PFSK-1 (cell line): ENCODE results near the gene PARN.

Source experiments
- FOXP2 ChIP-seq: optimal IDR thresholded peaks from 2 replicates; pipeline ENCODE3; 2011; ENCODE audit warnings: borderline replicate concordance, control low read depth, inconsistent platforms; ENCODE audit not compliant: insufficient read depth; ENCODE audit errors: extremely low read length, extremely low read depth
- POLR2AphosphoS5 ChIP-seq: IDR thresholded peaks from 2 replicates; pipeline ENCODE4 v1.6.1; 2012; ENCODE audit warnings: low read depth, mild to moderate bottlenecking, control low read depth, low read length, moderate library complexity
- SIN3A ChIP-seq: IDR thresholded peaks from 2 replicates; pipeline ENCODE4 v1.6.1; 2012; ENCODE audit warnings: mild to moderate bottlenecking, low read length, moderate library complexity, borderline replicate concordance; ENCODE audit not compliant: insufficient read depth
- TAF1 ChIP-seq: IDR thresholded peaks from 2 replicates; pipeline ENCODE4 v1.6.1; 2012; ENCODE audit warnings: low read length, control low read depth, borderline replicate concordance; ENCODE audit not compliant: insufficient read depth
- TF ChIP-seq, protein P1 (sequence below), 2 experiments: IDR thresholded peaks; 2 replicates each; pipeline versions ENCODE4 v1.6.1 to v1.8.0; 2011 to 2012; ENCODE audit warnings: low read depth in 2 of 2, low read length in 2 of 2, control low read depth in 1 of 2, inconsistent platforms in 1 of 2, mild to moderate bottlenecking in 1 of 2, moderate library complexity in 1 of 2; ENCODE audit not compliant: insufficient read depth in 1 of 2

PARN gene

GRCh38 chr16:14618566-14618965, 11.5 kb downstream of the PARN start:
- TF ChIP-seq, protein P1, sequence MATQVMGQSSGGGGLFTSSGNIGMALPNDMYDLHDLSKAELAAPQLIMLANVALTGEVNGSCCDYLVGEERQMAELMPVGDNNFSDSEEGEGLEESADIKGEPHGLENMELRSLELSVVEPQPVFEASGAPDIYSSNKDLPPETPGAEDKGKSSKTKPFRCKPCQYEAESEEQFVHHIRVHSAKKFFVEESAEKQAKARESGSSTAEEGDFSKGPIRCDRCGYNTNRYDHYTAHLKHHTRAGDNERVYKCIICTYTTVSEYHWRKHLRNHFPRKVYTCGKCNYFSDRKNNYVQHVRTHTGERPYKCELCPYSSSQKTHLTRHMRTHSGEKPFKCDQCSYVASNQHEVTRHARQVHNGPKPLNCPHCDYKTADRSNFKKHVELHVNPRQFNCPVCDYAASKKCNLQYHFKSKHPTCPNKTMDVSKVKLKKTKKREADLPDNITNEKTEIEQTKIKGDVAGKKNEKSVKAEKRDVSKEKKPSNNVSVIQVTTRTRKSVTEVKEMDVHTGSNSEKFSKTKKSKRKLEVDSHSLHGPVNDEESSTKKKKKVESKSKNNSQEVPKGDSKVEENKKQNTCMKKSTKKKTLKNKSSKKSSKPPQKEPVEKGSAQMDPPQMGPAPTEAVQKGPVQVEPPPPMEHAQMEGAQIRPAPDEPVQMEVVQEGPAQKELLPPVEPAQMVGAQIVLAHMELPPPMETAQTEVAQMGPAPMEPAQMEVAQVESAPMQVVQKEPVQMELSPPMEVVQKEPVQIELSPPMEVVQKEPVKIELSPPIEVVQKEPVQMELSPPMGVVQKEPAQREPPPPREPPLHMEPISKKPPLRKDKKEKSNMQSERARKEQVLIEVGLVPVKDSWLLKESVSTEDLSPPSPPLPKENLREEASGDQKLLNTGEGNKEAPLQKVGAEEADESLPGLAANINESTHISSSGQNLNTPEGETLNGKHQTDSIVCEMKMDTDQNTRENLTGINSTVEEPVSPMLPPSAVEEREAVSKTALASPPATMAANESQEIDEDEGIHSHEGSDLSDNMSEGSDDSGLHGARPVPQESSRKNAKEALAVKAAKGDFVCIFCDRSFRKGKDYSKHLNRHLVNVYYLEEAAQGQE (IDR thresholded peaks at IDR 0.05; ENCODE audit: insufficient read depth in 1 of 2, low read depth in 2 of 2, low read length in 2 of 2), result no peak
- TF ChIP-seq POLR2AphosphoS5, result no peak
- no peak for TF ChIP-seq SIN3A
- no peak for TF ChIP-seq TAF1
- no peak for TF ChIP-seq FOXP2

- TF ChIP-seq POLR2AphosphoS5 (no peak), TAF1 (no peak), SIN3A (no peak), FOXP2 (no peak)
- TF ChIP-seq, protein P1 (IDR thresholded peaks at IDR 0.05; ENCODE audit: insufficient read depth in 1 of 2, low read depth in 2 of 2, low read length in 2 of 2), result no peak
Observed at GRCh38 chr16:14616280-14616679, 13.8 kb downstream of the PARN start.

DNA sequence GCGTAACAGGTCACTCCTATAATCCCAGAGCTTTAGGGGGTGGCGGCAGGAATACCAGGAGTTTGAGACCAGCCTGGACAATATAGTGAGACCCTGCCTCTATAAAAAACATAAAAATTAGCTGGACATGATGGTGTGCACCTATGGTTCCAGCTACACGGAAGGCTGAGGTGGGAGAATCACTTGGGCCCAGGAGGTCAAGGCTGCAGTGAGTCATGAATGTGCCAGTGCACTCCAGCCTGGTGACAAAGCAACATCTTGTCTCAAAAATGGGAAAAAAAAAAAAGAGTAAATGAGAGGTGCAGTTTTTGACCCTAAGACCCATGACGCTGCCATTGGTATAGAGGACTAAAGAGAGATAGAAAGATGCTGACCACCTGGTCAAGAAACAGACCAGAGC, 16.1 kb downstream of the PARN start:
- no peak for TF ChIP-seq TAF1
- TF ChIP-seq, protein P1 (IDR thresholded peaks at IDR 0.05; ENCODE audit: insufficient read depth in 1 of 2, low read depth in 2 of 2, low read length in 2 of 2), result no peak
- TF ChIP-seq POLR2AphosphoS5, result no peak
- TF ChIP-seq SIN3A, result no peak
- TF ChIP-seq FOXP2, result no peak

DNA sequence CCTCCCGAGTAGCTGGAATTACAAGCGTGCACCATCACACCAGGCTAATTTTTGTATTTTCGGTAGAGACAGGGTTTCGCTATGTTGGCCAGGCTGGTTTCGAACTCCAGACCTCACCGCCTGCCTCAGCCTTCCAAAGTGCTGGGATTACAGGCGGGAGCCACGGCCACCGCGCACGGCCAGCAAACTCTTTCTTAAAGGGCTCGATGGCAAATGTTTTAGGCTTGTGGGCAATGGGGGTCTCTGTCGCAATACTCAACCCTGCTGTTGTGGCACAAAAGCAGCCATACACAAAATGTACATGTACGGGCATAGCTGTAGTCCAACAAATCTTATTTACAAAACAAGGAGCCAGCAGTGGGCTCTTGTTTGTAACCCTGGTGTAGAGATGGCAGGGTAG, 18.4 kb downstream of the PARN start:
- TF ChIP-seq SIN3A, result no peak
- no peak for TF ChIP-seq FOXP2
- no peak for TF ChIP-seq TAF1

DNA sequence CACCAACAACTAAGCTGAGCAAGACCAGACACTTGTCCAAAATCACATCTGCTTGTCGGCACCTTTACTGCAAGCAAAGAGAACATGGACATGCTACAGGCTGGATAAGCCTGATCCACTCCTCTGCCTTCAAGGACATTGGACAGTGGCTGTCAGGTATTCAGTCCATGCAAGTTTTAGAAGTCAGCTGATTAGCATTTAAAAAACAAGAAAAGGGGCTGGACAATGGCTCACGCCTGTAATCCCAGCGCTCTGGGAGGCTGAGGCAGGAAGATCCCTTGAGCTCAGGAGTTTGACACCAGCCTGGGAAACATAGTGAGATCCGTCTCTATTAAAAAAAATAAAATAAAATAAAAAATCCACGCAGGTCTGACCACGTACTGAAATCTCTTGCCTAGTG, 20.3 kb downstream of the PARN start:
- no peak for TF ChIP-seq TAF1
- TF ChIP-seq SIN3A, result no peak
- TF ChIP-seq POLR2AphosphoS5, result no peak
- TF ChIP-seq, protein P1 (IDR thresholded peaks at IDR 0.05; ENCODE audit: insufficient read depth in 1 of 2, low read depth in 2 of 2, low read length in 2 of 2), result no peak
